ENCODE data around the gene CACNA1S.

CACNA1S gene

GRCh38 chr1:201090541-201090940 lies 21.7 kb downstream of the CACNA1S start:
- no peak for DNase-seq

- DNase-seq = no peak
Measured at GRCh38 chr1:201089596-201089995, 22.6 kb downstream of the CACNA1S start.

GRCh38 chr1:201088901-201089525 lies 23.2 kb downstream of the CACNA1S start:
- no peak for DNase-seq

GRCh38 chr1:201088395-201088794 lies 23.8 kb downstream of the CACNA1S start:
- no peak for DNase-seq

GRCh38 chr1:201085902-201086735 lies 26.1 kb downstream of the CACNA1S start:
- no peak for DNase-seq

- no peak for DNase-seq
Measured at GRCh38 chr1:201084295-201084694, 27.9 kb downstream of the CACNA1S start.

- DNase-seq = no peak
Measured at GRCh38 chr1:201083741-201084140, 28.5 kb downstream of the CACNA1S start.

GRCh38 chr1:201080135-201080534 lies 32.1 kb downstream of the CACNA1S start:
- DNase-seq = no peak

- DNase-seq = no peak
Measured at GRCh38 chr1:201077736-201078135, 34.5 kb downstream of the CACNA1S start.

GRCh38 chr1:201077116-201077515 lies 35.1 kb downstream of the CACNA1S start:
- no peak for DNase-seq

- DNase-seq = no peak
Measured at GRCh38 chr1:201076092-201076491, 36.1 kb downstream of the CACNA1S start.

GRCh38 chr1:201074018-201074417 lies 38.2 kb downstream of the CACNA1S start:
- DNase-seq = no peak

- DNase-seq = no peak
Measured at GRCh38 chr1:201072922-201073321, 39.3 kb downstream of the CACNA1S start.

- DNase-seq = no peak
Measured at GRCh38 chr1:201072149-201072548, 40.1 kb downstream of the CACNA1S start.

GRCh38 chr1:201069636-201070035 lies 42.6 kb downstream of the CACNA1S start:
- no peak for DNase-seq

- no peak for DNase-seq
Measured at GRCh38 chr1:201068976-201069375, 43.2 kb downstream of the CACNA1S start.

- DNase-seq = no peak
Measured at GRCh38 chr1:201066986-201067385, 45.2 kb downstream of the CACNA1S start.

- DNase-seq = no peak
Measured at GRCh38 chr1:201065686-201066085, 46.5 kb downstream of the CACNA1S start.

- no peak for DNase-seq
Measured at GRCh38 chr1:201064806-201065205, 47.4 kb downstream of the CACNA1S start.

- no peak for DNase-seq
Measured at GRCh38 chr1:201063145-201063544, 49.1 kb downstream of the CACNA1S start.

GRCh38 chr1:201062511-201063091 lies 49.6 kb downstream of the CACNA1S start:
- no peak for DNase-seq

- no peak for DNase-seq
Measured at GRCh38 chr1:201061886-201062285, 50.3 kb downstream of the CACNA1S start.

GRCh38 chr1:201061049-201061448 lies 51.2 kb downstream of the CACNA1S start:
- DNase-seq = no peak

GRCh38 chr1:201060586-201060985 lies 51.6 kb downstream of the CACNA1S start:
- no peak for DNase-seq

Measured in GF-D8 (cell line).